Body of pancreas (tissue), 4 donors: ENCODE results near the gene PHF23. TPM values are rescaled to one million over a fixed set of nuclear protein-coding genes. Genes with fewer than 3 reads are reported as not detected.
A peak's percentile ranks its signal among the peaks of the same experiment; 100 is the strongest.

Experiments used
- ATAC-seq: fragments of 150-250 bp; one replicate; pipeline ENCODE4 v1.9.1; 2016
- DNase-seq, 4 donors: peaks; one replicate each; pipeline ENCODE4 v3.0.0-alpha.2; 2019
- H3K27ac ChIP-seq, 4 donors: fragments of 200-600 bp; sonication (generic); 1 replicate in 3 of 4; 2 replicates in 1 of 4; pipeline versions ENCODE4 v1.5.1 to v1.6.1; 2016 to 2019; ENCODE audit warnings: mild to moderate bottlenecking in 1 of 4, mixed read lengths in 1 of 4, moderate library complexity in 1 of 4
- H3K27me3 ChIP-seq, 2 donors: fragments of 200-600 bp; sonication (generic); one replicate each; pipeline ENCODE4 v1.6.0; 2016; ENCODE audit warnings: mild to moderate bottlenecking in 1 of 2
- H3K36me3 ChIP-seq, 2 donors: fragments of 200-600 bp; sonication (generic); replicated peaks in 1 of 2; 2 replicates each; pipeline ENCODE4 v1.5.1; 2016; ENCODE audit warnings: low read depth in 2 of 2; ENCODE audit not compliant: insufficient read depth in 1 of 2
- H3K4me1 ChIP-seq: fragments of 200-600 bp; sonication (generic); one replicate; pipeline ENCODE4 v1.6.0; 2016
- H3K4me3 ChIP-seq, 2 donors: fragments of 200-600 bp; sonication (generic); 1 replicate in 1 of 2; 2 replicates in 1 of 2; pipeline ENCODE4 v1.5.1; 2016 to 2019
- H3K9me3 ChIP-seq, 3 donors: fragments of 200-600 bp; sonication (generic); 1 replicate in 2 of 3; 2 replicates in 1 of 3; pipeline ENCODE4 v1.5.1; 2016
- CTCF ChIP-seq, 7 experiments: fragments of 450-650 bp in 4 of 7; fragments of 200-600 bp in 3 of 7; sonication (generic) in 3 of 7; IDR thresholded peaks; one replicate each; pipeline ENCODE4 v1.5.1; 2016 to 2019; ENCODE audit warnings: antibody characterized with exemption in 7 of 7
- POLR2A ChIP-seq, 3 donors: fragments of 450-650 bp; IDR thresholded peaks; one replicate each; pipeline ENCODE4 v1.6.1; 2016; ENCODE audit warnings: antibody characterized with exemption in 3 of 3, mild to moderate bottlenecking in 2 of 3
- WGBS, 2 donors: methylation state at CpG; one replicate each; pipeline ENCODE4 v1.1.5; 2017; 5-methylcytosine and 5-hydroxymethylcytosine counted together
- intact Hi-C: fragments of 100-400 bp; cut with DNase I; formaldehyde crosslinking; loops from one replicate; pipeline ENCODE4 v1.15.1; 2023
- total RNA-seq, 2 donors: library from RNA; depleted of rRNA; stranded (reverse); fragments of >200 nt; gene quantifications; one replicate each; pipeline ENCODE4 v1.1.0, GENCODE V29; 2016

PHF23 gene
- total RNA-seq, 2 donors from 2014 or later, result 11.9 to 15.8 TPM

- DNase-seq (peak in 1 of 4 donors; percentile 26), ATAC-seq (no peak)
- WGBS, 2 donors, result 56 to 64% methylated on average over 4 of the region's 4 CpGs
- Histone ChIP-seq H3K4me3 (no peak overlapping the region), H3K27me3 (no peaks in the 10 kb centered on the region), H3K36me3 (peaks cover 0 to 2% of the 10 kb centered on the region in 2 donors), H3K9me3 (no peaks in the 10 kb centered on the region), H3K27ac (peak overlapping the region in 2 of 4 donors; percentile 98), H3K4me1 (peaks cover 57% of the 10 kb centered on the region)
- TF ChIP-seq POLR2A (IDR thresholded peaks at IDR 0.05) (no peak), CTCF (IDR thresholded peaks at IDR 0.05) (no peak)
- intact Hi-C loops, result no loop called here
Measured at GRCh38 chr17:7240375-7240774, 1.1 kb upstream of the PHF23 start.

- intact Hi-C loops, result no loop called here
- WGBS, 2 donors, result 0 to 1% methylated on average over 28 to 31 of the region's 39 CpGs
- Histone ChIP-seq H3K4me1 (peaks cover 56% of the 10 kb centered on the region), H3K27me3 (no peaks in the 10 kb centered on the region), H3K36me3 (peaks cover 0 to 2% of the 10 kb centered on the region in 2 donors), H3K27ac (peak overlapping the region; percentile 78 to 93 (median 87)), H3K9me3 (no peaks in the 10 kb centered on the region), H3K4me3 (peak overlapping the region; percentile 85 to 90)
- TF ChIP-seq CTCF (IDR thresholded peaks at IDR 0.05), result no peak
- no peak for TF ChIP-seq POLR2A (IDR thresholded peaks at IDR 0.05)
- DNase-seq (peak in 2 of 4 donors; percentile 36 to 44), ATAC-seq (no peak)
Measured at GRCh38 chr17:7238420-7239090, 702 bp downstream of the PHF23 start.

GRCh38 chr17:7237761-7238419, 1.4 kb downstream of the PHF23 start:
- 0 to 1% methylated on average over 20 to 42 of the region's 73 CpGs for WGBS, 2 donors
- intact Hi-C loops, result no loop called here
- Histone ChIP-seq H3K27ac (peak overlapping the region; percentile 78 to 93 (median 87)), H3K27me3 (no peaks in the 10 kb centered on the region), H3K4me1 (peaks cover 59% of the 10 kb centered on the region), H3K4me3 (peak overlapping the region; percentile 85 to 90), H3K9me3 (no peaks in the 10 kb centered on the region), H3K36me3 (peaks cover 0 to 2% of the 10 kb centered on the region in 2 donors)
- no peak for TF ChIP-seq CTCF (IDR thresholded peaks at IDR 0.05)
- no peak for TF ChIP-seq POLR2A (IDR thresholded peaks at IDR 0.05)
- ATAC-seq (no peak), DNase-seq (peak; percentile 76 to 86 (median 82))

- Histone ChIP-seq H3K27ac (peak overlapping the region; percentile 78 to 93 (median 87)), H3K36me3 (peaks cover 0 to 2% of the 10 kb centered on the region in 2 donors), H3K9me3 (no peaks in the 10 kb centered on the region), H3K4me3 (no peak overlapping the region), H3K27me3 (no peaks in the 10 kb centered on the region), H3K4me1 (peaks cover 65% of the 10 kb centered on the region)
- no peak for ATAC-seq
- 15 to 20% methylated on average over 6 of the region's 6 CpGs for WGBS, 2 donors
- DNase-seq, result no peak
- intact Hi-C loops, result no loop called here
- TF ChIP-seq POLR2A (IDR thresholded peaks at IDR 0.05) (peak in 2 of 3 donors; percentile 17 to 34), CTCF (IDR thresholded peaks at IDR 0.05) (no peak)
Measured at GRCh38 chr17:7237266-7237760, 1.9 kb downstream of the PHF23 start.
